GM08714 (cell line): Measurements from ENCODE around the gene COMTD1.
A peak's percentile ranks its signal among the peaks of the same experiment; 100 is the strongest.

Source experiments
- H3K4me3 ChIP-seq: fragments of 200-500 bp; sonication (Bioruptor generic); 2 replicates; pipeline ENCODE4 v1.5.1; 2014; ENCODE audit warnings: mild to moderate bottlenecking, low read length, inconsistent platforms
- ZNF274 ChIP-seq: IDR thresholded peaks from 2 replicates; pipeline ENCODE4 v1.6.1; 2012; ENCODE audit warnings: mild to moderate bottlenecking, low read depth, low read length

The COMTD1 gene

GRCh38 chr10:75235375-75236177 lies at the start of gene COMTD1:
Gene COMTD1 (minus strand): TSS chr10:75235957. CDS start chr10:75235928, 29 bp downstream.
- peak within 1 kb of the TSS; percentile 70 for H3K4me3 ChIP-seq
- no peak for TF ChIP-seq ZNF274

GRCh38 chr10:75283671-75284470 lies 48.1 kb upstream of the COMTD1 start:
- no peak for TF ChIP-seq ZNF274
- no peak overlapping the region for H3K4me3 ChIP-seq

- H3K4me3 ChIP-seq, result no peak overlapping the region
- TF ChIP-seq ZNF274, result no peak
These were observed 47.4 kb upstream of the COMTD1 start for GRCh38 chr10:75283078-75283670.

GRCh38 chr10:75281974-75282373 lies 46.2 kb upstream of the COMTD1 start:
- no peak overlapping the region for H3K4me3 ChIP-seq

GRCh38 chr10:75280236-75280635 lies 44.5 kb upstream of the COMTD1 start:
- H3K4me3 ChIP-seq, result no peak overlapping the region
- no peak for TF ChIP-seq ZNF274

More at GRCh38 chr10:75281974-75282373, 46.2 kb upstream of the COMTD1 start:
- no peak for TF ChIP-seq ZNF274

GRCh38 chr10:75276069-75276872 lies 40.5 kb upstream of the COMTD1 start:
- TF ChIP-seq ZNF274, result no peak
- no peak overlapping the region for H3K4me3 ChIP-seq

GRCh38 chr10:75272896-75273295 lies 37.1 kb upstream of the COMTD1 start:
- no peak for TF ChIP-seq ZNF274
- no peak overlapping the region for H3K4me3 ChIP-seq

GRCh38 chr10:75272094-75272493 lies 36.3 kb upstream of the COMTD1 start:
- H3K4me3 ChIP-seq, result no peak overlapping the region
- no peak for TF ChIP-seq ZNF274

GRCh38 chr10:75269605-75270004 lies 33.8 kb upstream of the COMTD1 start:
- no peak overlapping the region for H3K4me3 ChIP-seq
- no peak for TF ChIP-seq ZNF274

GRCh38 chr10:75266945-75267344 lies 31.2 kb upstream of the COMTD1 start:
- H3K4me3 ChIP-seq, result no peak overlapping the region
- no peak for TF ChIP-seq ZNF274

GRCh38 chr10:75265856-75266255 lies 30.1 kb upstream of the COMTD1 start:
- TF ChIP-seq ZNF274, result no peak
- no peak overlapping the region for H3K4me3 ChIP-seq

GRCh38 chr10:75263806-75264205 lies 28.0 kb upstream of the COMTD1 start:
- TF ChIP-seq ZNF274, result no peak
- no peak overlapping the region for H3K4me3 ChIP-seq

GRCh38 chr10:75261813-75262705 lies 26.3 kb upstream of the COMTD1 start:
- H3K4me3 ChIP-seq, result no peak overlapping the region
- no peak for TF ChIP-seq ZNF274

- no peak for TF ChIP-seq ZNF274
- H3K4me3 ChIP-seq, result no peak overlapping the region
These were observed 25.2 kb upstream of the COMTD1 start for GRCh38 chr10:75260990-75261389.
